HG02623 (cell line): Measurements from ENCODE around the gene KTI12.
"Not testable (repeated sequence)": the region's sequence is repeated elsewhere in the genome, so short reads cannot be mapped to it uniquely, and the experiment has no call there.

Experiments used
- ATAC-seq: cut with Tn5 transposase; IDR thresholded peaks from one replicate; pipeline ENCODE4 v1.9.1; 2021; ENCODE audit warnings: moderate library complexity; ENCODE audit not compliant: unreplicated experiment

Gene KTI12

DNA sequence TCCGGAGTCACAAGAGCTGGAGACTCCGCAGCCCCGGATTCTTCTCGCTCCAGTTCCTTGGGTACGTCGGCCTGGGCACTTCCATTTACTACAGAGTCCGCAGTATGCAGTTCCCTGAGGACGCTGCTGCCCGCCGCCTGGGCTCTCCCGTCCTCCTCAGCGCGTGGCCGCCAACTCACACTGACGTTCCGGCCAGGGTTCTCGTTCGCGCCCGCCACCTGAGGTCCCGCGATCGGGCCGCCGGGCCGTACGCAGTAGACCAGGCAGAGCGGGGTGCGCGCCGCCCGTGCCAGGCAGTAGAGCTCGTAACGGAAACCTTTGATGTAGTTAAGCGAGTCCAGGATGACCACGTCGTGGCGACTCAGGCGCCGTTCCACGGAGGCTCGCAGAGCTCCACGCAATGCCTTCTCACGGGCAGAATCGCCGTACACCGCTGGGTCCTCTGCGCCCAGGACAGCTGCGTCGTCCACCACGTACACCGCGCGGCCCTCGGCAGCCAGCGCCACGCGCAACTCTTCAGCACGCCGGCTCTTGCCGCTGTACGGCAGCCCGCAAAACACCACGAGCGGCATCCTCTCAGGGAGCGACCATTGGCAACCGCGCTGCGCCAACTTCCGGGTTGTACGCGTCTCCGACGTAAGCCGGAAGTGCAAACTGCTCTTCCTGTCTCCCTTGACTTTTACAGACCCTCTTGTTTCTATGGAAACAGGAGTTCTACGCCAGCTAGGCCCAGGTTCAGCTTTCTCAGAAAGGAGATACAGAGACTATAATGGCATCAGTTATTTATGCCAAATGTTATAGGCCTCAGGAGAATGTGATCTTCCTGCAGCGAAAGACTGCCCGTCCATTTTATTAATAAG, at the start of gene KTI12:
KTI12 (minus strand) TSS at position 621 of the 860 bp plus-strand sequence; CDS start at position 572, 49 bp downstream.
- ATAC-seq, result peak; percentile 84

- ATAC-seq, result no peak
These were observed 46.4 kb upstream of the KTI12 start for GRCh38 chr1:52080014-52080415.

GRCh38 chr1:52077277-52077676, 43.7 kb upstream of the KTI12 start:
- ATAC-seq, result not testable (repeated sequence)

- ATAC-seq, result no peak
These were observed 38.7 kb upstream of the KTI12 start for GRCh38 chr1:52072291-52072690.

DNA sequence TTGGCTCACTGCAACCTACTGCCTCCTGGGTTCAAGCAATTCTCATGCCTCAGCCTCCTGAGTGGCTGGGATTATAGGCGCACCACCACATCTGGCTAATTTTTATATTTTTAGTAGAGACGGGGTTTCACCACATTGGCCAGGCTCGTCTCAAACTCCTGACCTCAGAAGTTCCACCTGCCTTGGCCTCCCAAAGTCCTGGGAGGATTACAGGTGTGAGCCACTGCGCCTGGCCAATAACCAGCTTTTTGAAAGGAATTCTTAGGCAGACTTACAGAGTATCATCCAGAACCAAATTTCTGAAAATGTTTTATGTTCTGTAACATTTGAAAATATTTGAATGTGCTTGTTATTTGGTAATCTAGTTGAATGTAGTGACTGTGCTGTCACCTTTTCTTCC, 37.1 kb upstream of the KTI12 start:
- no peak for ATAC-seq

DNA sequence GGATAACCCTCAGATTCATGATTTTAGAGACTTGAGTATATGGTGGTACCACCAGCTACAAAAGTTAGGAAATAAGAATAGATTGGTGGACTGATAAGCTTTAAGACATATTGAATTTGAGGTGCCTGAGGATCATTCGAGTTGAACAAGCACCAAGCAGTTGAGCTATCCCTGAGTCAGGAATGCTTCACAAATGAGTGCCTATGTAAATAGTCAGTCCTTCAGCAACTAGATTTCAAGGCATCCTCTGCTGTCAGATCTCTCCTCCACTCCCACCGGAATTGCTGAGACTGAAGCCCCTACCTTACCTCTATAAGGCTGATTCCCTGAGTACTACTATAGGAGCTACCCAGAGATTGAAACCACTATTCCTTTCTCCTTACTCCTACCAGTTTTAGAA, 29.6 kb upstream of the KTI12 start:
- no peak for ATAC-seq

GRCh38 chr1:52060822-52061221, 27.2 kb upstream of the KTI12 start:
- no peak for ATAC-seq

DNA sequence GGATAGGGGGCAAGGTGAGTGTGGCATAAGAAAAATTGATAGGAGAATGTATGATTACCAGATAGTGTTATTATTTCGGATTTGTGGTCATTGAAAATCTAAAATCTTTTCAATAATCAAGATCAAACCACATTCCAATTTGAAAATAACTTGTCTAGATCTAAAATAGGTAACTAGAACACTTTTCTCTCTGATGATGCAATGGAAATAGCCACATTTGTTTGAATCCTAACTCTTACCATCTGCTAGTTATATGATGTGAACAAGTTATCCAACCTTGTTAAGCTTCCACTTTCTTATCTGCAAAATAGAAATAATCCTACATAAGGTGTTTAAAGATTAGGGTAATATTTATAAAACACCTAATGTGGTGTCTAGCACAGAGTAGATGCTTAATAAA, 26.3 kb upstream of the KTI12 start:
- no peak for ATAC-seq

DNA sequence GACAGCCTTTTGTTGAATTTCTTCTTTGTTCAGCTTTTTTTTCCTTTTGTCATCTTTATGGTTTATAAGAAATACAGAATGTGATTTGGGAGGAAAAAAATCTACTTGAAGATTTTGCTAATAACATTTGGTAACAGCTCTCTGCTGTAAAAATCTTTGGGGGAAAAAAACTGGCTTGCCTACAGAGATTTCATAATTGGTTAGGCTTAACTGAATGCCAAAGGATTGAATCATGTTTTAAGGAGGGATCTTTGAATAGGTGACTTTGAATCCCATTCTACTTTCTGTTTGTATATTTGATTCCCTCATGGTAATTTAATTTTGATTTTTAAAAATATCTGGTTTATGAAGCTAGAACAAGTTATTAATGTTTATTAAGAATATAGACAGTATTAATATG, 25.7 kb upstream of the KTI12 start:
- no peak for ATAC-seq

DNA sequence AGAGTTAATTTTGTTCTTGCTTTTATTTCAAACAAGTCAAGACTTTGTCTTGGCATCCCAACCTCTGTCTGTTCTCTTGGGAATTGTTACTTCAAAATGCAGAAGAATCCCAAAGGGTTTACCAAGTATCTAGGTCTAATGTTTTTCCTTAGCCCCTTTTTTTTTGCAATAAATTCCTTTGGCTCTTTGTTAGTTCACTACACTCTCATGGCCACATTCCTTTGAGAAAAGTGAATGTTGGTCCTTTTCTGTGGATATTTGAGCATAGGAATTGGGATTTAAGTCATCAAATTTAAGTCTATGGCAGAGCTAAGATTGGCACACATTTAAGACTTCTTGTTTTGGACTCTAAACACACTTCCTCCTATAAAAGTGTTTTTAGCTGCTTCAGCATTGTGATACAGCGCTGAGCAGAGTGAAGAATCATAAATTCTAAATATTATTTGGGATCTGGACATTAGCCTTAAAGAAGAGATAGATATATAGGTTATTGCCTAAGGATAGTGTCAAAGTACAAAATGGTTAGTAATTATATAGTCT, 24.3 kb upstream of the KTI12 start:
- ATAC-seq, result no peak

DNA sequence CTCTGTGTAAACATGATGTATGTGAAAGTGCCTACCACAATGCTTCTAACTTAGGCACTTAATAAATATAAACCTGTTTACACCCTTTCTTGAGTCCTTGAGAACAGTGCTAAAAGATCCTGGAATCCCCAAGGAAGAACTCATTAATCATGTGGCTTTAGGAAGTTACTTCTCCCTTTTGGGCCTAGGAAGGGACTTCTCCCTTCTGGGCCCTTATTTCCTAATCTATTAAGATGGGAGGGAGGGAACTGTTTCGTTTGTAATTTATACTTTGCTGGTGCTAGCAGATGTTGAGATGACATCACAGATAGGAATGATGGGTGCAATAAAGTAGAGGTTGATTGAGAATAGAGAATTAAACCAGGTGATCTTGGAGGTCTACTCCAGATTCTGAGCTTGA, 23.6 kb upstream of the KTI12 start:
- ATAC-seq, result no peak

DNA sequence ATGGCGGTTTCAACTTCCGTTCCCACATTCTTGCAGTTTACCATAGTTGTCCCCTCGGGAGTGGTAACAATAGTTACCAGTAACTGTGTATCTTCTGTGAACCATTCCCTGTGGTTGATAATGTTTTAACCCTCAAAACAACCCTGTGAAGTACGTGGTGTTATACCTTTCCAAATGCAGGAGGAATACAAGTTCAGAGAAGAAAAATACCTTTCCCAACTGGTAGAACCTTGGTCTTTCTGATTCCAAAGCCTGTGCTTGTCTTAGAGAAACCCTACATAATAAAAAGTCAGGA, 23.3 kb upstream of the KTI12 start:
- ATAC-seq, result peak; percentile 31

DNA sequence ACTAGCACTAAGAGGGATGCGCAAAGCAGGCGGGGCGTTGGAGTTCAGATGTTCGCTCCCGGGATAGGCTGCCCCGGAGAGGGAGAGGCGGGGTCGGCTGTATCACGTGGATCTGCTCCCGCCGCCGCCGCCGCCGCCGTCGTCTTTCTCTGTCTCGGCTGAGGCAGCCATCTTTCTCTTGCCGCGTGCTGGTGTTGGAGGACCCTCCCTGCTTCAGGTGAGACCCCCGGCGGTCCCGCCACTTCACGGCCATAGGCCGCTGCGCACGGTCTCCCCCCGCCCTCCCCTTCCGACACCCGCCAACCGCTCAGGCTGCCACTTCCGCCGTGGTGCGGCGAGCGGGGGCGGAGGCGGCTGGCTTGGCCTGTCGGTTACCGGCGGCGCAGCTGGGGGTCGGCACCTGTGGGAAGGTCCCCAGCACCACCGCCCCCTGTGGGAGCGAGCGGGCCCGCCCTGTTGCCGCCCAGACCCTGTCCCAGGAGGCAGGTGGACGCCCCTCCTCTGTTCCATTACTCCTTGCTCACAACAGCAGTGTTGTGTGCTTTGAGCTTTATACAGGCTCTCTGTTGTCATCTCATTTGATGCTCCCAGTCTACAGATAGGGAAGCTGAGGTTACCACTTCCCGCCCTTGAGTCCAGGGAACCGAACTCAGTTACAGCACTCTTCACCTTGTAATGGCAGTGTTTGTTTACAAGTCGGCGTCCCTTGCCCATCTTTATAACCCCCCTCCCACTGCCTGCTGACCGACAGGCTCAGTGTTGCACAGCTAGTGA, 22.7 kb upstream of the KTI12 start, which contains the start of gene BTF3L4:
BTF3L4 (plus strand) TSS at position 133 of the 774 bp plus-strand sequence. CDS start 3,553 bp downstream, outside the sequence.
- peak; percentile 78 for ATAC-seq

DNA sequence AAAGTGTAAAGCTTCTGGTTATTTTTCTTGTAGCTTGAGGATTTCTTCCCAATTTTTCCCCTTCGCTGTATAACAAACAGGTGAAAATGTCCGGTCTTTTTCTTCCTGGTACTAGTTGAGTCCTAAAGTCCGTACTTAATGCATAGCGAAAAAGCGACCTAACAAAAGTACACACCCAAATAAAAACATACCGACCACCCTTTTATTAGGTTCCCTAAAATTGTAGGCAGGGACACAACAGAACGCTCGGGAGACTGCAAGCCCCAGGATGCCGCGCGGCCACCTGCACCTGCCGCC, 22.2 kb upstream of the KTI12 start:
- no peak for ATAC-seq

DNA sequence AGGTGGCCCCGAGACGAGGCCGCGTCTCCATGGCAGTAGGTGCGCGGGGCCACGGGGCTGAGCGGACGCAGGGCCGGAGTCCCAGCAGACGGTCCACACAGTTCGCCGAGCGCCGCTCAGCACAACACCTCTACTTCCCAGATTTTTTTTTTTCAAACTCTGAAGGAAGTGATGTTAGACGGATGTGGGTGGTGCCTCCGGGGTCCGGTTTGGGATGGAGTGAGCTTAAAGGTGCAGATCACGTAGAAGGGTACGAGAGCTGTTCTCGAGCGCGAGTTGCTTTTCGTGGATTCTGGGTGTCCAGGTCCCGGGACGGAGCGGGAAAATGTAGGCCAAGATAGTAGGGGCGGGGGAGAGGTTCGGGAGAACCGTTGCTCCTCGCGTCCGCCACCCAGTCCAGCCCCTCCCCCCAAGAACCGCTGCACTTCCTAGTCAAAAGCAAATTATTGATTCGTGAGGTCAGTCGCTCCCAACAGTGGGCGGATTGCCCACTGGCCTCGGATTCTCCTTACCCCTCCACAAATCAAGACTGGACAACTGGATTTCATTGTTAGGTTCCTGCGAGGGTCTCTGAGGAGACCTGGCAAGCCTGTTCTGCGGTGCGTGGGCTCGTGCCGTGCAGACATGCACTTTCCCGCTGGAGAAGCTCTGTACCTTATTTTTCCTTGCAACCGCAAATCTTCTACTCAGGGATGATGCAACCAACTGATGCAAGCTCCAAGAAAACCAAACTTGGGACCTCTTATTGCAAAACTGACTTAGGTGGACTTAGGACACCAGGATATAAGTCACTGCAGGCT, 21.7 kb upstream of the KTI12 start, which contains the start of gene TXNDC12:
TXNDC12 (minus strand) TSS at position 126 of the 800 bp plus-strand sequence; CDS start at position 31, 95 bp downstream.
- ATAC-seq, result peak; percentile 39

DNA sequence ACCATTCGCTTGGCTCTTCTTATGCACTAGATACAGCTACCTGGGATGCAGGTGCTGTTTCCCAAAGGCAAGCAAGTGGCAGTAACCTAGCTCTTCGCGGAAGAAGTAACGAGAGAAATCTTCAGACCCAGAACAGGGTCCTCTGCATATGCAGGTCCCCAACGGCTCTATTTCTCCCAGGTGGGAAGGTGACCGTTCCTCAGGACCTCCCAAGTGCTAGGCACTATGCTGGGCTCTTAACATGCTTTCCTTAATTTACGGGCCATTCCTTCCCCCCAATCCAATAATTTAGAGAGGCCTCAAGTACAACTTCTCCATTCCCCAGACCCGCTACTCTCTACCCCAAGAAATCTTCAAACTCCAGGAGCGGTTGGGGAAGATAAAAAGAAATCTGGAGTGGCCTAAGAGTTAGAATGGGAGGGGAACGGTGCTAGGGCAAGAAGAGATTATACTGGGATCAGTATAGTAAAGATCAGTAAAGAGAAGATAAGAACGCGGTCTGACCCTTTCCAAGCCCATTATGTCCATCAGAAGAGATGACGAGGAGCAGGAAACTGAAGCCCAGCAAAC, 21.0 kb upstream of the KTI12 start:
- ATAC-seq, result no peak

DNA sequence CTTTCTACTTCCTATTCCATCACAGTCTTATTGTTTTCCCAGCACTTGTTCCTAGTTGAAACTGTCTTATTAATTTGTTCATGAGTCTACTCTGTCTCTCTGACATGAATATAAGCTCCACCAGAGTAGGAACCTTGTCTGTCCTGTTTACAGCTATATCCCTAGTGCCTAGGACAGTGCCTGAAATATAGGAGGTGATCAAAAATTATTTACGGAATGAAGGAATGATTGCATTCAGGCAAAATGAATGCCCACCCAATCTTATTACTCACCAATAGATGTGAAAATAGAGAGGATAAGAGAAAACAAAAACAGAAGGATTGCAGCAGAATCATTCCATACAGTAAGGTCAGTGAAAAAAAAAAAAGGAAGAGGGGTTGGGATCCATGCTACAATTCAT, 20.3 kb upstream of the KTI12 start:
- no peak for ATAC-seq

GRCh38 chr1:52049337-52049736, 15.7 kb upstream of the KTI12 start:
- not testable (repeated sequence) for ATAC-seq

DNA sequence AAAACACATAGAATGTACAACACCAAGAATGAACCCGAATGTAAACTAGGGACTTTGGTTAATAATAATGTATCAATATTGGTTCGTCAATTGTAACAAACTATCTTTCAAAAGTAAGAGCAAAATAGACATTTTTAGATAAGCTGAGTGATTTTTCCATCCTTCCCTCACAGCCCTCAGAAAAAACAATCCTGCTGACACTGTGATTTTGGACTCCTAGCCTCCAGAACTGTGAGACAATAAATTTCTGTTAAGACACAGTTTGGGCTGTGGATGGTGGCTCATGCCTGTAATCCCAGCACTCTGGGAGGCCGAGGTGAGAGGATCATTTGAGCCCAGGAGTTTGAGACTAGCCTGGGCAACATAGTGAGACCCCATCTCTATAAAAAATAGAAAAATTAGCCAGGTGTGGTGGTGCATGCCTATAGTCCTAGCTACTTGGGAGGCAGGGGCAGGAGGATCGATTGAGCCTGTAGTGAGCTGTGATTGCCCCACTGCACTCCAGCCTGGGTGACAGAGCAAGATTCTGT, 12.1 kb upstream of the KTI12 start:
- ATAC-seq, result not testable (repeated sequence)

- no peak for ATAC-seq
These were observed 11.6 kb upstream of the KTI12 start for GRCh38 chr1:52045236-52045635.
